Stimulated activated CD4-positive, alpha-beta T cell treated with anti-CD3 and anti-CD28 coated beads, TNF-alpha, amount 100 ng/mL, for 48 hours (primary cell): ENCODE data around the gene PLA2G2C.
"Not testable (repeated sequence)": the region's sequence is repeated elsewhere in the genome, so short reads cannot be mapped to it uniquely, and the experiment has no call there.

Experiments used
- DNase-seq, 3 donors: peaks; one replicate each; pipeline ENCODE4 v3.0.0-alpha.2; 2020; ENCODE audit warnings: low read depth in 3 of 3

PLA2G2C gene

GRCh38 chr1:20185834-20186782 lies at the start of gene PLA2G2C, which contains the start of gene UBXN10:
Gene PLA2G2C, minus strand, starts transcription at chr1:20186518. Its CDS starts 9,155 bp downstream, at chr1:20177363.
Gene UBXN10, plus strand, starts transcription at chr1:20186096. Its CDS starts 4,466 bp downstream, at chr1:20190562.
- DNase-seq = peak; percentile 48 to 85 (median 53)

- no peak for DNase-seq
Measured at GRCh38 chr1:20234788-20235535, 48.6 kb upstream of the PLA2G2C start.

GRCh38 chr1:20233866-20234265 lies 47.5 kb upstream of the PLA2G2C start:
- DNase-seq = no peak

- no peak for DNase-seq
Measured at GRCh38 chr1:20233394-20233793, 47.1 kb upstream of the PLA2G2C start.

GRCh38 chr1:20232564-20232963 lies 46.2 kb upstream of the PLA2G2C start:
- DNase-seq = not testable (repeated sequence)

- DNase-seq = no peak
Measured at GRCh38 chr1:20229171-20229570, 42.9 kb upstream of the PLA2G2C start.

- no peak for DNase-seq
Measured at GRCh38 chr1:20228314-20228825, 42.1 kb upstream of the PLA2G2C start.

GRCh38 chr1:20227704-20228103 lies 41.4 kb upstream of the PLA2G2C start:
- no peak for DNase-seq

- DNase-seq = no peak
Measured at GRCh38 chr1:20224546-20224945, 38.2 kb upstream of the PLA2G2C start.

- no peak for DNase-seq
Measured at GRCh38 chr1:20223551-20224419, 37.5 kb upstream of the PLA2G2C start.

GRCh38 chr1:20223106-20223505 lies 36.8 kb upstream of the PLA2G2C start:
- no peak for DNase-seq

GRCh38 chr1:20220036-20220435 lies 33.7 kb upstream of the PLA2G2C start:
- no peak for DNase-seq

- not testable (repeated sequence) for DNase-seq
Measured at GRCh38 chr1:20219053-20219452, 32.7 kb upstream of the PLA2G2C start.

GRCh38 chr1:20216574-20216973 lies 30.3 kb upstream of the PLA2G2C start:
- no peak for DNase-seq

- no peak for DNase-seq
Measured at GRCh38 chr1:20215716-20216115, 29.4 kb upstream of the PLA2G2C start.

GRCh38 chr1:20212685-20213331 lies 26.5 kb upstream of the PLA2G2C start:
- peak; percentile 13 to 33 (median 16) for DNase-seq

- no peak for DNase-seq
Measured at GRCh38 chr1:20212085-20212684, 25.9 kb upstream of the PLA2G2C start.

GRCh38 chr1:20211511-20211931 lies 25.2 kb upstream of the PLA2G2C start:
- no peak for DNase-seq

GRCh38 chr1:20210736-20211460 lies 24.6 kb upstream of the PLA2G2C start:
- DNase-seq = no peak

GRCh38 chr1:20209471-20209870 lies 23.2 kb upstream of the PLA2G2C start:
- no peak for DNase-seq
